ENCODE measurements around the gene TVP23C. TPM values are rescaled to one million over a fixed set of nuclear protein-coding genes. Genes with fewer than 3 reads are reported as not detected.
"Not testable (repeated sequence)": the region's sequence is repeated elsewhere in the genome, so short reads cannot be mapped to it uniquely, and the experiment has no call there.

TVP23C gene
- total RNA-seq, result 64.6 TPM

- peak; percentile 46 for DNase-seq
These were observed at the start of gene TVP23C for GRCh38 chr17:15563375-15563857. Gene TVP23C, minus strand, starts transcription at chr17:15563483. Its CDS starts 35 bp downstream, at chr17:15563448.

- not testable (repeated sequence) for DNase-seq
These were observed 29.7 kb upstream of the TVP23C start for GRCh38 chr17:15592960-15593359.

- DNase-seq, result not testable (repeated sequence)
These were observed 28.7 kb upstream of the TVP23C start for GRCh38 chr17:15591986-15592385.

- not testable (repeated sequence) for DNase-seq
These were observed 27.6 kb upstream of the TVP23C start for GRCh38 chr17:15590844-15591243.

- not testable (repeated sequence) for DNase-seq
These were observed 26.6 kb upstream of the TVP23C start for GRCh38 chr17:15589544-15590536.

GRCh38 chr17:15588017-15588416, 24.7 kb upstream of the TVP23C start:
- DNase-seq, result not testable (repeated sequence)

GRCh38 chr17:15583313-15583712, 20.0 kb upstream of the TVP23C start:
- not testable (repeated sequence) for DNase-seq

- DNase-seq, result not testable (repeated sequence)
These were observed 18.2 kb upstream of the TVP23C start for GRCh38 chr17:15581462-15581861.

GRCh38 chr17:15576848-15577247, 13.6 kb upstream of the TVP23C start:
- not testable (repeated sequence) for DNase-seq

- DNase-seq, result not testable (repeated sequence)
These were observed 11.4 kb upstream of the TVP23C start for GRCh38 chr17:15574660-15575059.

GRCh38 chr17:15573870-15574269, 10.6 kb upstream of the TVP23C start:
- DNase-seq, result not testable (repeated sequence)

- not testable (repeated sequence) for DNase-seq
These were observed 489 bp downstream of the TVP23C start for GRCh38 chr17:15562613-15563374.

- DNase-seq, result not testable (repeated sequence)
These were observed 1.8 kb downstream of the TVP23C start for GRCh38 chr17:15561439-15561838.

- DNase-seq, result not testable (repeated sequence)
These were observed 4.7 kb downstream of the TVP23C start for GRCh38 chr17:15558403-15559105.

- not testable (repeated sequence) for DNase-seq
These were observed 5.9 kb downstream of the TVP23C start for GRCh38 chr17:15557334-15557832.

- DNase-seq, result not testable (repeated sequence)
These were observed 10.4 kb downstream of the TVP23C start for GRCh38 chr17:15552932-15553331.

GRCh38 chr17:15549552-15549951, 13.7 kb downstream of the TVP23C start:
- DNase-seq, result not testable (repeated sequence)

- not testable (repeated sequence) for DNase-seq
These were observed 16.7 kb downstream of the TVP23C start for GRCh38 chr17:15546604-15547003.

- not testable (repeated sequence) for DNase-seq
These were observed 22.7 kb downstream of the TVP23C start for GRCh38 chr17:15540371-15541219.

GRCh38 chr17:15533122-15533521, 30.2 kb downstream of the TVP23C start:
- not testable (repeated sequence) for DNase-seq

Data from occipital lobe (tissue), 2 donors.